Epithelial cell of proximal tubule (primary cell): ENCODE data around the gene EPHA4. TPM values are rescaled to one million over a fixed set of nuclear protein-coding genes. Genes with fewer than 3 reads are reported as not detected.

ENCODE experiments used
- DNase-seq: peaks from one replicate; pipeline ENCODE4 v3.0.0-alpha.2; 2011; ENCODE audit warnings: low read depth
- H3K4me3 ChIP-seq: 2 replicates; pipeline ENCODE4 v1.5.1; 2011; ENCODE audit warnings: low read depth, mild to moderate bottlenecking, low read length
- total RNA-seq: library from RNA; depleted of rRNA; stranded (reverse); fragments of >200 nt; gene quantifications from 2 replicates; pipeline ENCODE4 v1.2.3, GENCODE V29; 2015
- TF ChIP-seq, protein P1 (sequence below): conservative IDR thresholded peaks from 2 replicates; pipeline ENCODE4 v1.5.1; 2012; ENCODE audit warnings: low read depth, mild to moderate bottlenecking, low read length

Gene EPHA4
- total RNA-seq, 1 donor from 2014 or later: 13.3 TPM

DNA sequence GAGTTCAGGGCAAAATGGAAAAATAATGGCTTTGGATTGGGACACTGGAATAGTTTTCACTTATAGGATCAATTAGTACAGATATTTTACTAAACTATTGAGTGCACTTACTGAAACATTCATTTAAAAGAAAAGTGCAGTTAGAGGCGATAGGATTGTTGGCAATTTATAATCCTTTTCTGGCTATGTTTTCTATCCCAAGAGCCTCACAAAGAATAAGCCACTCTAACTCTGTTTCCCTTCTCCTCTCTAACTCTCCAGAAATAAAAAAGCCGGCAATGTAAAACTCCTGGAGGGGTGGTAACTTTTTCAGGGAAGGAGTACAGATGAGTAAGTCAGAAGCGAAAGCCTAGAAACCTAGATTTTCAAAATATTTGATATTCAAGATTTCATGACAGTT lies 91.3 kb downstream of the EPHA4 start:
- H3K4me3 ChIP-seq: no peak overlapping the region
- DNase-seq: no peak
- TF ChIP-seq, protein P1, sequence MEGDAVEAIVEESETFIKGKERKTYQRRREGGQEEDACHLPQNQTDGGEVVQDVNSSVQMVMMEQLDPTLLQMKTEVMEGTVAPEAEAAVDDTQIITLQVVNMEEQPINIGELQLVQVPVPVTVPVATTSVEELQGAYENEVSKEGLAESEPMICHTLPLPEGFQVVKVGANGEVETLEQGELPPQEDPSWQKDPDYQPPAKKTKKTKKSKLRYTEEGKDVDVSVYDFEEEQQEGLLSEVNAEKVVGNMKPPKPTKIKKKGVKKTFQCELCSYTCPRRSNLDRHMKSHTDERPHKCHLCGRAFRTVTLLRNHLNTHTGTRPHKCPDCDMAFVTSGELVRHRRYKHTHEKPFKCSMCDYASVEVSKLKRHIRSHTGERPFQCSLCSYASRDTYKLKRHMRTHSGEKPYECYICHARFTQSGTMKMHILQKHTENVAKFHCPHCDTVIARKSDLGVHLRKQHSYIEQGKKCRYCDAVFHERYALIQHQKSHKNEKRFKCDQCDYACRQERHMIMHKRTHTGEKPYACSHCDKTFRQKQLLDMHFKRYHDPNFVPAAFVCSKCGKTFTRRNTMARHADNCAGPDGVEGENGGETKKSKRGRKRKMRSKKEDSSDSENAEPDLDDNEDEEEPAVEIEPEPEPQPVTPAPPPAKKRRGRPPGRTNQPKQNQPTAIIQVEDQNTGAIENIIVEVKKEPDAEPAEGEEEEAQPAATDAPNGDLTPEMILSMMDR: no peak

DNA sequence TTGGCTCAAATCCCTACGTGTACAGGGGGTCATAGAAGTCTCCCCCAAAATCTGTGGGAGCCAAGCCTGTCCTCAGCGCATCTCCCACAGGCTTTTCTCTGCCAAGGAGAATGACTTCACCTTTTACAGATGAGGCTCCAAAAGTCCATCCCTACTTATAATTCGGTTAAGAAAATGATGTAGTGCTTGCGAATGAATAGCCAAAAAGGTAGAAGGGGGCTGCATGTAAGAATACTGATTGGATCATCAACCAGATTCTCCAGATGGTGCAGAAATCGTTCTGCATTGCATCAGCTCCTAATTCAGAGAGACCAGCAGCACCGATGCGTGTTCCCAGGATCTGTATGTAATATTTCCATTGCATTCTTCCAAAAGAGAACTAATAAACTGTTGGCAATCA lies 91.9 kb downstream of the EPHA4 start:
- H3K4me3 ChIP-seq: no peak overlapping the region
- no peak for DNase-seq
- TF ChIP-seq, protein P1: no peak

DNA sequence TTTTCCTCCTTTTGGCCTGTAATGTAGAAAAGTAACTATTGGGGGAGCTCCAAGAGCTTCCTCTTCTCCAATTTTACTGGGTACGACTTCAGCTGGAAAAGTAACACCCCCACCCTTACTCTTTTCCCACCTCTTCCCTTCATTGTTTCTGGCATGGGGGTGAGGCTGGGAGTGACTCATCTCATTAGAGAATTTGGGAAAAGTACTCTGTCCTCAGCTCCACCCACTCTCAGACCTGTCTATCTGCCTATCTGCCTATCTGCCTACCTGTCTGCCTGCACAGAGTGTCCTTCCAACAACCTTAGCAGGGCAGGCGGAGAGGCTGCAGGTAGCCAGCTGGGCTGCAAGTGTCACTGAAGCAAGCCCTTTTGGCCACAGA lies 93.6 kb downstream of the EPHA4 start:
- TF ChIP-seq, protein P1: peak; percentile 7
- H3K4me3 ChIP-seq: no peak overlapping the region
- no peak for DNase-seq

DNA sequence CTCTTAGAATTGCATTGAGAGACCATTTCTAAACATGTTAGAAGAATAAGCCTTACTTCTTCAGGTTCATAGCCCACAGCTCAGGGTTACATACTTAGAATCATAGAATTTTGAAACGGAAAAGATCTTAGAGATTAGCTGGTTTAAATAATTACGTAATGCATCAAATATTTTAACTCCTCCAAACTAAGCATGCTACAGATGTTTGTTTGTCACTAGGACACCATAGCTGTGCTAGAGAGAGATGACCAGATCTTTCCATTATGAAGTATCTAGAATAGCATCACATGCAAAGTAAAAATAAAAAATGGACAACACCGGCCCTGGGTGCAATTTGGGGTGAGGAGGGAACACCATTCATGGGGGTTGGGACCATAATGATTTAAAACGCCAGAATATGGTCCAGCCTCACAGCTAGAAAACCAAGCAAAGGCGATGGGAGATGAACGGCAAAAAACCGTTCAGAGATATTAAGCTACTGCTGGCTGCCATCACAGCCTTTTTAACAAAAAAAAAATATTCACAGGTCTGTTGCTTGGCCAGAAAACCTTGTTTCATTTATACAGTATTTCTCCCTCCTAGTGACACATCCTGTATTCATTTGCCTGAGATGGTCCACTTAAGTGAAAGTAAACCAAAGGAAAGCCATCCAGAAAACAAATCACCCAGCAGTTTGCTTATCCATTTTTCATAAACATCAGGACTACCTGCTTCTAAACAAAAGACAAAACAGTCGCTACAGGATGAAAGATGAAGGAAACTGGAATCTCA lies 94.2 kb downstream of the EPHA4 start:
- TF ChIP-seq, protein P1: no peak
- no peak overlapping the region for H3K4me3 ChIP-seq

DNA sequence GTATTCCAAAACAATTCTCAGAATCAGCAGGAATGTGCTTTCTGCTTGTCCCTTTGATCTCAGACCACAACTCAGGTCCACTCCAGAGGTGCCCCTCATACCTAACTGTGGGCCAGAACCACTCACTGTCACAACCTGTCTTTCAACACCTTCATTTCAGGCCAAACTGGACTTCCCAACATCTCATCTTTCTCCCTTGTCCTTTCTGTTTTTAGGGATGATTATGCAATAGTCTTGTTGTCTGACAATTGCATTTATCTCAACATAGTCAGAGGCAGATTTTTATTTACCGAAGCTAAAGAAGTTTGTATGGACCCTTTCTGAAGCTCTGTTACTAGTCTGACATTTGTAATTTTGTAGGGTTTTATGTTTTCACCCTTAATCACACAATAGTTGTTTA lies 95.9 kb downstream of the EPHA4 start:
- H3K4me3 ChIP-seq: no peak overlapping the region
- TF ChIP-seq, protein P1: no peak
- DNase-seq: no peak

More for the DNA sequence above, 94.2 kb downstream of the EPHA4 start:
- DNase-seq: no peak

DNA sequence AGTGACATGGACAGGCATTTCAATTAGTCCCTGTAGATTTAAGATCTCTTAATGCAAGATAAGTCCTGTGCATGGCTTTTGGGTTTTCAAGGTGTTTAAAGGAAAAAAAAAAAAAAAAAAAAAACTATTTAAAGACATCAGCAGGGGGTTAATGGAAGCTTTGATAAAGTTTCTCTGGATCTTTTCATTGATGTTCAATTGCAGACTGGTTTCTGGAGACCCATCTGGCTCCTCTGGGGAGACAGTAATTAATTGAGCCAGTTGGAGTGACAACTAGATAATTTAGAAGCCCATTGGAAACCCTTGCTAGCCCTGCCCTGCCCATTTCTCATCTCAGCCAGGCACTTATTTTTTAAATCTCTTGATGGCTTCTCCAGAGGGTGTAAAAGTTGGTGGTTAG lies 98.7 kb downstream of the EPHA4 start:
- no peak for DNase-seq
- TF ChIP-seq, protein P1: no peak

DNA sequence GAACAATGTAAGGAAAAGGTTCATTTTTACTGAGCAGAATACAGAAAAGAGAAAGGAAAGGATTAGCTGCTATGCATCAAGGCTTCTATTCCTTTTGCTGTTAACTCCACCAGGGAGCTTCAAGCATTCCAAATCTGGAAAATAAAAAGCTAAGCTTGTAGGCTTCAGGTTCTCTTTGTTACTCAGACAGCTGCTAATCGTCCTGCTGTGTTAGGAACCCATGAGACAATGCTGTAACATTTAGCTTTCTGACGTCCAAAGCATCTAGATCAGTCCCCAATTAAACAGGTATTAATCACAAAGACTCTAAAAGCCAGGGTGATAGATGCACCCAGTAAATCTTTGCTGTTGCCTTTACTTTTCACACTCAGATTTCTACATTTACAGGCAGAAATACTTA lies 103.8 kb downstream of the EPHA4 start:
- TF ChIP-seq, protein P1: no peak
- H3K4me3 ChIP-seq: no peak overlapping the region
- DNase-seq: no peak

More for the DNA sequence above, 98.7 kb downstream of the EPHA4 start:
- H3K4me3 ChIP-seq: no peak overlapping the region
